ENCODE results near the gene ZNF57. TPM values are rescaled to one million over a fixed set of nuclear protein-coding genes. Genes with fewer than 3 reads are reported as not detected.

ZNF57 gene
- total RNA-seq, 2 experiments from 2014 or later = 5.0 to 5.1 TPM

DNA sequence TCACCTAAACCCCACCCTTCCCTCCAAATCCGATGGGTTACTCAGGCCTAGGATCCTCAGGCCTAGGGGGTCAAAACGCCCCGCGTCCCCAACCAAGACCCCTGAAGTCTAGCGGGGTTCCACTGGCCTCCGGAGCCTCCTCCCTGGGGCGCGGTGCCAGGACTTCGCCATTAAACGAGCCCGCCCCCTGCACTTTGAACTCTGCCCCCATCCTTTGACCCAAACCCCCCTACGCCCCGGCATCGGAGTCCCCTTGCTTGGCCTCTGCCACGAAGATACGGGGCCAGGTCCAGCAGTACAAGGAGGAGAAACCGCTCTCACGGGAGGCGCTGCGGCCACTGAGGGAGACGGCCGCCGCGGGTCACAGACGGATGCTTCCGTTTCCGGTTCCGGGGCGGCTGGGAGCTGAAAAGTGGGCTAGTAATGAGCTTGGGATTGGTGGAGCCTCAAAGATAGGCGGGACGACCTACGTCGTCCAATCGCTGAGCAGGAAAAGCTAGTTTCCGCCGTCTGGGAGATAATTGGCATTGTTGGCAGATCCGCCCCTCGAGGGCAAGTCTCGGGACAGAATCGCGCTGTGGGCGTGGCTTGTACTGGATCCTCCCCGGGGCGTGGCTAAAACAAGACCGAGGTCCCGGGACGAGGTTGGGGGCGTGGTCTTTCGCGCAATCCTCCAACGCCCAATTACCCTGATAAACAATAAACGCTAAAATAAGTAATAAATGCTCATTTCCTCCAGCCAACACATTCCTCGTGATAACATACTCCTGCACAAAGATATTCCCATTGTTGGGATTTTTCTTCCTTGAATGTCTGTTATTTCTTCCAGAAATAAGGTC lies 49.8 kb downstream of the ZNF57 start:
- intact Hi-C loops (cut with micrococcal nuclease) = loop anchor here (10.0 kb wide), 1 partner anchor 114 kb away; the partner anchor contains the start of gene TLE5
- H3K4me1 Mint-ChIP-seq (ENCODE audit: low read depth) = peaks cover 21% of the 10 kb centered on the region
- H3K36me3 Mint-ChIP-seq (ENCODE audit: low read depth) = peaks cover 12% of the 10 kb centered on the region
- H3K27me3 Mint-ChIP-seq = no peaks in the 10 kb centered on the region
- H3K27ac Mint-ChIP-seq = peak overlapping the region; percentile 96
- TF ChIP-seq, protein P1, sequence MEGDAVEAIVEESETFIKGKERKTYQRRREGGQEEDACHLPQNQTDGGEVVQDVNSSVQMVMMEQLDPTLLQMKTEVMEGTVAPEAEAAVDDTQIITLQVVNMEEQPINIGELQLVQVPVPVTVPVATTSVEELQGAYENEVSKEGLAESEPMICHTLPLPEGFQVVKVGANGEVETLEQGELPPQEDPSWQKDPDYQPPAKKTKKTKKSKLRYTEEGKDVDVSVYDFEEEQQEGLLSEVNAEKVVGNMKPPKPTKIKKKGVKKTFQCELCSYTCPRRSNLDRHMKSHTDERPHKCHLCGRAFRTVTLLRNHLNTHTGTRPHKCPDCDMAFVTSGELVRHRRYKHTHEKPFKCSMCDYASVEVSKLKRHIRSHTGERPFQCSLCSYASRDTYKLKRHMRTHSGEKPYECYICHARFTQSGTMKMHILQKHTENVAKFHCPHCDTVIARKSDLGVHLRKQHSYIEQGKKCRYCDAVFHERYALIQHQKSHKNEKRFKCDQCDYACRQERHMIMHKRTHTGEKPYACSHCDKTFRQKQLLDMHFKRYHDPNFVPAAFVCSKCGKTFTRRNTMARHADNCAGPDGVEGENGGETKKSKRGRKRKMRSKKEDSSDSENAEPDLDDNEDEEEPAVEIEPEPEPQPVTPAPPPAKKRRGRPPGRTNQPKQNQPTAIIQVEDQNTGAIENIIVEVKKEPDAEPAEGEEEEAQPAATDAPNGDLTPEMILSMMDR (IDR thresholded peaks at IDR 0.05) = no peak
- DNase-seq (peak; percentile 100), ATAC-seq (peak; percentile 96)
- ChIA-PET POLR2A (interaction anchor here (0.9 kb wide), 1 partner anchor 154 kb away, joined by 3 read pairs; no protein-coding TSS in a partner anchor), CTCF (interaction anchor here (0.6 to 5.6 kb wide), 53 partner anchors 9 to 535 kb away, joined by 3 to 52 read pairs (median 5); partner anchors contain the start of genes GNA11, GNA15, S1PR4 and THOP1)
- H3K9me3 Mint-ChIP-seq = no peaks in the 10 kb centered on the region
- H3K4me3 Mint-ChIP-seq = peak overlapping the region; percentile 92

GRCh38 chr19:2952953-2953481 lies 52.3 kb downstream of the ZNF57 start:
- Mint-ChIP-seq H3K9me3 (no peaks in the 10 kb centered on the region), H3K4me3 (no peak overlapping the region), H3K4me1 (ENCODE audit: low read depth) (peaks cover 12% of the 10 kb centered on the region), H3K27me3 (no peaks in the 10 kb centered on the region), H3K27ac (no peak overlapping the region), H3K36me3 (ENCODE audit: low read depth) (peaks cover 6% of the 10 kb centered on the region)
- CTCF ChIA-PET = interaction anchor here (0.8 to 5.6 kb wide), 5 partner anchors 8 to 176 kb away, joined by 3 to 52 read pairs (median 4); no protein-coding TSS in a partner anchor
- no peak for ATAC-seq
- TF ChIP-seq, protein P1 (IDR thresholded peaks at IDR 0.05) = no peak
- POLR2A ChIA-PET = no interaction called here
- DNase-seq = no peak
- intact Hi-C loops (cut with micrococcal nuclease) = loop anchor here (10.0 kb wide), 1 partner anchor 112 kb away; the partner anchor contains the start of gene TLE5

DNA sequence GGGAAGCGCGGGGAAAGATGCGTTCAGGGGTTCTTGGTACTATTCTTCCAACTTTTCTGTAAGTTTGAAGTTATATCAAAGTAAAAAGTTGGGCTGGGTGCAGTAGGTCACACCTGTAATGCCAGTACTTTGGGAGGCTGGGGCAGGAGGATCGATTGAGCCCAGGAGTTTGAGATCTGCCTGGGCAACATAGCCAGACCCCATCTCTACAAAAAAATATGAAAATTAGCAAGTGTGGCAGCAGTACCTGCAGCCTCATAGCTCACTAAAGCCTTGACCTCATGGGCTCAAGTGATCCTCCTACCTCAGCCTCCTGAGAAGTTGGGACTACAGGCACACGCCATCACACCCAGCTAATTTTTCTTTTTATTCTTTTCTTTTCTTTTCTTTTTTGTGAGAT lies 56.4 kb downstream of the ZNF57 start:
- ChIA-PET CTCF (interaction anchor here (1.1 to 2.6 kb wide), 4 partner anchors 147 to 169 kb away, joined by 3 to 10 read pairs (median 6); no protein-coding TSS in a partner anchor), POLR2A (no interaction called here)
- intact Hi-C loops (cut with micrococcal nuclease) = loop anchor here (10.0 kb wide), 1 partner anchor 108 kb away; the partner anchor contains the start of gene TLE5
- no peak for DNase-seq
- no peaks in the 10 kb centered on the region for H3K36me3 Mint-ChIP-seq (ENCODE audit: low read depth)
- H3K4me3 Mint-ChIP-seq = no peak overlapping the region
- ATAC-seq = no peak
- no peaks in the 10 kb centered on the region for H3K9me3 Mint-ChIP-seq
- H3K27ac Mint-ChIP-seq = no peak overlapping the region
- TF ChIP-seq, protein P1 (IDR thresholded peaks at IDR 0.05) = no peak
- H3K4me1 Mint-ChIP-seq (ENCODE audit: low read depth) = peaks cover 2% of the 10 kb centered on the region
- H3K27me3 Mint-ChIP-seq = no peaks in the 10 kb centered on the region

- H3K4me3 Mint-ChIP-seq = no peak overlapping the region
- no peaks in the 10 kb centered on the region for H3K36me3 Mint-ChIP-seq (ENCODE audit: low read depth)
- intact Hi-C loops (cut with micrococcal nuclease) = loop anchor here (10.0 kb wide), 1 partner anchor 145 kb away; no protein-coding TSS in a partner anchor
- ChIA-PET CTCF (interaction anchor here (0.7 to 2.3 kb wide), 5 partner anchors 10 to 337 kb away, joined by 3 to 11 read pairs (median 3); no protein-coding TSS in a partner anchor), POLR2A (no interaction called here)
- H3K27me3 Mint-ChIP-seq = no peaks in the 10 kb centered on the region
- H3K9me3 Mint-ChIP-seq = no peaks in the 10 kb centered on the region
- no peak overlapping the region for H3K27ac Mint-ChIP-seq
- peaks cover 3% of the 10 kb centered on the region for H3K4me1 Mint-ChIP-seq (ENCODE audit: low read depth)
- DNase-seq (no peak), ATAC-seq (no peak)
- TF ChIP-seq, protein P1 (IDR thresholded peaks at IDR 0.05) = no peak
Observed at GRCh38 chr19:2960120-2960519, 59.4 kb downstream of the ZNF57 start.

All from activated CD8-positive, alpha-beta T cell treated with anti-CD3 and anti-CD28 coated beads for 36 hours (primary cell).